ENCODE data around the gene TATDN3. TPM values are rescaled to one million over a fixed set of nuclear protein-coding genes. Genes with fewer than 3 reads are reported as not detected.
A peak's percentile ranks its signal among the peaks of the same experiment; 100 is the strongest.

The TATDN3 gene
- total RNA-seq, 1 experiment from 2014 or later = 13.8 TPM

DNA sequence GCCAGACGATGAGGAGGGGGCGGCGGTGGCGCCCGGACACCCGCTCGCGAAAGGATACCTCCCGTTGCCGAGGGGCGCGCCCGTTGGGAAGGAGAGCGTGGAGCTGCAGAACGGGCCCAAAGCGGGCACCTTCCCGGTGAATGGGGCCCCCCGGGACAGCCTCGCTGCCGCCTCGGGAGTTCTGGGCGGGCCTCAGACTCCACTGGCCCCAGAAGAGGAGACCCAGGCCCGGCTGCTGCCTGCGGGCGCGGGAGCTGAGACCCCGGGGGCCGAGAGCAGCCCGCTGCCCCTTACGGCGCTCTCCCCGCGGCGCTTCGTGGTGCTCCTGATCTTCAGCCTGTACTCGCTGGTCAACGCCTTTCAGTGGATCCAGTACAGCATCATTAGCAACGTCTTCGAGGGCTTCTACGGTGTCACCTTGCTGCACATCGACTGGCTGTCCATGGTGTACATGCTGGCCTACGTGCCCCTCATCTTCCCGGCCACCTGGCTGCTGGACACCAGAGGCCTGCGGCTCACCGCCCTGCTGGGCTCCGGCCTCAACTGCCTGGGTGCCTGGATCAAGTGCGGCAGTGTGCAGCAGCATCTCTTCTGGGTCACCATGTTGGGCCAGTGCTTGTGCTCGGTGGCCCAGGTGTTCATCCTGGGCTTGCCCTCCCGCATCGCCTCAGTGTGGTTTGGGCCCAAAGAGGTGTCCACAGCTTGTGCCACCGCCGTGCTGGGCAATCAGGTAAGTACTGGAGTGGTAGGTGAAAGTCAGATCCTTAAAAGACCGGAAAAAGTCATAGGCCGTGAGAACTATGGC is 67.0 kb downstream of the TATDN3 start:
- H3K27me3 Mint-ChIP-seq (ENCODE audit: low read depth) = peaks cover 5% of the 10 kb centered on the region; the same call in 1 of the 2 replicates
- TF ChIP-seq, protein P1, sequence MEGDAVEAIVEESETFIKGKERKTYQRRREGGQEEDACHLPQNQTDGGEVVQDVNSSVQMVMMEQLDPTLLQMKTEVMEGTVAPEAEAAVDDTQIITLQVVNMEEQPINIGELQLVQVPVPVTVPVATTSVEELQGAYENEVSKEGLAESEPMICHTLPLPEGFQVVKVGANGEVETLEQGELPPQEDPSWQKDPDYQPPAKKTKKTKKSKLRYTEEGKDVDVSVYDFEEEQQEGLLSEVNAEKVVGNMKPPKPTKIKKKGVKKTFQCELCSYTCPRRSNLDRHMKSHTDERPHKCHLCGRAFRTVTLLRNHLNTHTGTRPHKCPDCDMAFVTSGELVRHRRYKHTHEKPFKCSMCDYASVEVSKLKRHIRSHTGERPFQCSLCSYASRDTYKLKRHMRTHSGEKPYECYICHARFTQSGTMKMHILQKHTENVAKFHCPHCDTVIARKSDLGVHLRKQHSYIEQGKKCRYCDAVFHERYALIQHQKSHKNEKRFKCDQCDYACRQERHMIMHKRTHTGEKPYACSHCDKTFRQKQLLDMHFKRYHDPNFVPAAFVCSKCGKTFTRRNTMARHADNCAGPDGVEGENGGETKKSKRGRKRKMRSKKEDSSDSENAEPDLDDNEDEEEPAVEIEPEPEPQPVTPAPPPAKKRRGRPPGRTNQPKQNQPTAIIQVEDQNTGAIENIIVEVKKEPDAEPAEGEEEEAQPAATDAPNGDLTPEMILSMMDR (conservative IDR thresholded peaks at IDR 0.05) = no peak
- Histone ChIP-seq H4K20me1 (ENCODE audit: control insufficient read depth, insufficient read depth, insufficient read length) (peaks cover 3% of the 10 kb centered on the region), H3K18ac (ENCODE audit: insufficient read length, low read depth, low read length) (peak overlapping the region; percentile 89), H3K79me2 (ENCODE audit: insufficient read depth, low read length) (peaks cover 43% of the 10 kb centered on the region), H3K56ac (ENCODE audit: insufficient read length, low read depth, low read length) (no peak overlapping the region), H3K4ac (ENCODE audit: low read depth, low read length) (no peak overlapping the region), H2BK12ac (ENCODE audit: insufficient read length, low read depth, low read length) (no peak overlapping the region), H2AK5ac (ENCODE audit: insufficient read length, low read length) (no peak overlapping the region), H3T11ph (ENCODE audit: low read length) (no peak overlapping the region), H2BK15ac (ENCODE audit: low read depth, low read length) (no peak overlapping the region), H3K4me2 (ENCODE audit: insufficient read depth, insufficient read length, low read length) (peak overlapping the region; percentile 91), H4K91ac (ENCODE audit: insufficient read length, low read depth, low read length) (no peak overlapping the region), H3K23ac (ENCODE audit: insufficient read length, low read depth, low read length) (no peak overlapping the region), H3K27me3 (ENCODE audit: insufficient read depth, low read length) (no peaks in the 10 kb centered on the region), H3K79me1 (ENCODE audit: insufficient read depth, low read depth, low read length, poor library complexity, severe bottlenecking) (no peaks in the 10 kb centered on the region), H4K5ac (ENCODE audit: insufficient read length, low read depth, low read length) (no peak overlapping the region), H3K27ac (ENCODE audit: insufficient read length, low read depth, low read length) (no peak overlapping the region), H2BK120ac (ENCODE audit: low read depth, low read length, poor library complexity, severe bottlenecking) (no peak overlapping the region), H3K9ac (ENCODE audit: extremely low read depth, insufficient read length, low read length) (peak overlapping the region; percentile 94), H3K9me3 (ENCODE audit: control insufficient read depth, low read depth, low read length) (no peaks in the 10 kb centered on the region), H2AFZ (ENCODE audit: low read length) (no peak overlapping the region), H3K23me2 (ENCODE audit: insufficient read length, low read depth, low read length, poor library complexity, severe bottlenecking) (peaks cover 9% of the 10 kb centered on the region), H2BK20ac (ENCODE audit: low read depth, low read length, poor library complexity, severe bottlenecking) (no peak overlapping the region), H4K8ac (replicated peaks; ENCODE audit: insufficient read length, low read depth, low read length) (no peak overlapping the region), H3K14ac (ENCODE audit: insufficient read depth, low read length) (peak overlapping the region; percentile 85), H3K4me1 (ENCODE audit: insufficient read depth, low read length) (peaks cover 3% of the 10 kb centered on the region; the same call in 1 of the 2 replicates), H2BK5ac (ENCODE audit: insufficient read length, low read length) (no peak overlapping the region)
- peaks cover 15 to 24% (median 22%) of the 10 kb centered on the region in 3 experiments for H3K36me3 Mint-ChIP-seq (ENCODE audit: insufficient read depth in 1 of 3, low read depth in 3 of 3)
- H3K27ac Mint-ChIP-seq = peak overlapping the region; percentile 97 to 99 (median 98)
- no CpG with 5 or more reads among the region's 54 CpGs for WGBS (ENCODE audit: extremely low coverage, insufficient read length, low lambda C conversion rate)
- peaks cover 24 to 36% of the 10 kb centered on the region in 2 experiments for H3K4me1 Mint-ChIP-seq
- no peak for DNase-seq
- no peak overlapping the region for H3K4me3 Mint-ChIP-seq
- peaks cover 2% of the 10 kb centered on the region in 2 experiments; a peak in 2 of 5 replicates for H3K9me3 Mint-ChIP-seq
